ACHN (cell line): ENCODE results near the gene C16orf74.

Experiments
- DNase-seq: peaks from one replicate; pipeline ENCODE4 v3.0.0-alpha.2; 2015
- in situ Hi-C: cut with HindIII; loops from 2 replicates; pipeline ENCODE4 v1.10.0; 2017; ENCODE audit warnings: low sequenced_read_pairs, low pct_ligation_motif_present, low pct_unique_long_range_greater_than_20kb

Gene C16orf74

DNA sequence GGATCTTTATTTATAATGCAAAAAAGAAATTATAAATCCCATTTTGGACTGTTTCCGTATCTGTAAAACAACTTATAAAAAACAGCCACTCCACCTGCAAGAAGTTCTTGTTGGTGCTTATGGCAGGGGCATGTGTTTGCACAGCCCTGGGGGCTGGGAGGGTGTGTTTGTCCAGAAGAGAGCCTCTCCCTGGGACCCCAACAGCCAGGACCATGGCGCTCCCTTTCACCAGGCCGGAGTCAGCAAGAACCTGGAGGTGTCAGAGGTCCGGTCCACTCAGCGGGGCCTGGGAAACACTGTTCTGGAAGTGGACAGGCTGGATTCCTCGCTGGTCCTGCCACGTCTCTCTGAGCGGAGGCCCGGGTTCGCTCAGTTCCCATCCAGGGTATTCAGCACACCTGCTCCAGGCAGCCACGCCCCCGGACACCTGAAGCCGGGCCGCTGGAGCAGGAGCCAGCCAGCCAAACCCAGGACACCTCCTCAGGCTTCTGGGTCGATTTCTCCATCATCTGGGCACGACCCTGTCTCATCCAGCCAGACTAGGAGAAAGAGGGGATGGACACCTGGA is 43.3 kb downstream of the C16orf74 start:
- no peak for DNase-seq
- in situ Hi-C loops, result no loop called here

DNA sequence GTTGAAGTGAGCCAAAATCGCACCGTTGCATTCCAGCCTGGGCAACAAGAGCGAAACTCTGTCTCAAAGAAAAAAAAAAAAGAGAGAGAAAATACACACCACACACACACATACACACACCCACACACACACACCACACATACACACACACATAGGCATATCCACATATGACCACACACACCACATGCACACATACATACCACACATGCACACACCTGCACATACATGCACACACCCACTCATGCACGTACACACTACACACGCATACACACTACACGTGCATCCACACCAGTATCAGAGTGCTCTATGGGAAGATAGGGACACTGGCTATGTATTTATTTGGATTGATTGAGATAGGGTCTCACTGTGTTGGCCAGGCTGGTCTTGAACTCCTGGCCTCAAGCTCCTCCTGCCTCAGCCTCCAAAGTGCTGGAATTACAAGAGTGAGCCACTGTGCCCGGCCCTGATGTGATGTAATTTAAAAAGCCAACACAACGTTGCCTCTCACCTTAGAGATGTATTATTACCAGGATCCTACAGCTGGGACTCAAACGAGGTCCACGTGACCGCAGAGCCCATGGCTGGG is 44.4 kb downstream of the C16orf74 start:
- in situ Hi-C loops, result no loop called here
- DNase-seq, result no peak

DNA sequence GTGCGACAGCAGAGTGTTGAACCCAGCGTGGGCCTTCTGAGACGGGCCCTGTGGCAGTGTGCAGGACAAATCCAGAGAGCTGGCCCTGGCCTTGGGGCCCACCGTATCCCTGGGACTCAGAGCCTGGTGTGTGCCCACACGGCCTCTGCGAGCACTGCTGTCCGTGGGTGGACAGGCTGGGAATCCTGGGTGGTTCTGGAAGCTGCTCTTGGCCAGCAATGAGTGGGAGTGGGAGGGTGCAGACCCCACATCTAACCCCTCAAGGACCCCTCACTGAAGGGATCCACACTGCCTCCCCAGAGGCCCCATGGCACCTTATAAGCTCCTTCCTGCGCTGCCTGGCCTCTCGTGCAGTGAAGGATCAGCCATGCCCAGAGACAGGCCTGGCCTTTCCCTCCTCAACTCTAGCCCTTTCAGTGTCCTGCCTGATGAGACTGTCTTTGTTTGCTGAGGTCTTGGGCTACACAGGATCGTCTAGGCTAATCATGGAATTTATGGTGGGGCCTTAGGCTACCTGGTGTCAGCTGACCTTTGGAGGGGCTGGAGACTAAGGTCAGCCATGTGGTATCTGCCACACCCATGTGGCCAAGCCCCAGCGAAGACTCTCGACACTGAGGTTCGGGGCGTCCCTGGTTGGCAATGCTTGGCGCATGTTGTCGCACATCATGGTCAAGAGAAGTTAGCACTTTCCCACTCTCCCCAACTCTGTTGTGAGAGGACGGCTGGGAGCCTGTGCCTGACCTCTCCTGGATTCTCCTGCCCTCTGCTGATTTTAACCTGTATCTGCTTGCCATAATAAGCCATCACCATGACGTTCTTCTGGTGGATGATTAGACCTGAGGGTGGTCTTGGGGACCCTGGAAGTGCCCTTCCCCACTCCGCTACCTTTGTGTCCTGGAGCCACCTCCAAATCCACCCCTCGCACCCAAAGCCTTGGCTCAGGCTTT is 45.7 kb downstream of the C16orf74 start:
- in situ Hi-C loops, result no loop called here
- DNase-seq, result no peak

DNA sequence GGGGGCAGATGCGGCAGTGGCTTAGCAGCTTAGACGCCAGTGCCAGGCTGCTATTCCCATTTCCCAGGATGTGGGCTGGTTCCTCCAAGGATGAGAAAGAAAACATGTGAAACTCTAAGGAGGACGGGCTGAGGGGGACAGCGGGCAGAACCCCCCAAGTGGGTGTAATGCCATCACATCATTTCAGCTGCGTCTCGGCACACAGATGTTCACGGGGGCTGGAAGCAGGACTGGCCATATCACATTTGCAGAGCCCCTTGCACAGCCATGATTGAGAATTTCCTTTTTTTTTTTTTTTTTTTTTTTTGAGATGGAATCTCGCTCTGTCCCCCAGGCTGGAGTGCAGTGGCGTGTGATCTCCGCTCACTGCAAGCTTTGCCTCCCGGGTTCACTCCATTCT is 46.9 kb downstream of the C16orf74 start:
- no peak for DNase-seq
- in situ Hi-C loops, result no loop called here

DNA sequence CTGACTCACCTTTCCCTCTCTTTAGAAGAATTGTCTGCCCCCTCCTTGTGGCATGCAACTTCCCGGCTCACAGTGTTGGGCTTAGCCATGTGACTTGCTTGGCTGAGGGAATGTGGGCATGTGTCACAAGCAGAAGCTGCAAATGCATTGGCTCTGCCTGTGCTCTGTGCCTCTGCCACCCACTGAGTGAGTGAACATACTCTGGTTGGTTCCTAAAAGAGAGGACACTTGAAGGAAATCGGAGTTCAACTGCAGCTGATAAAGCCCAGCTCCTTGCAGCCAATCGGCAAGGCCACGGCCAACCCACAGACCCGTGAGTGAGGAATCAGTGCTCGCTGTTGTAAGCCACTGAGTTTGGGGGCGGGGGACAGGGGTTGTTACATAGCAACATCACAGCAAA is 51.3 kb downstream of the C16orf74 start:
- peak; percentile 70 for DNase-seq
- in situ Hi-C loops, result no loop called here

DNA sequence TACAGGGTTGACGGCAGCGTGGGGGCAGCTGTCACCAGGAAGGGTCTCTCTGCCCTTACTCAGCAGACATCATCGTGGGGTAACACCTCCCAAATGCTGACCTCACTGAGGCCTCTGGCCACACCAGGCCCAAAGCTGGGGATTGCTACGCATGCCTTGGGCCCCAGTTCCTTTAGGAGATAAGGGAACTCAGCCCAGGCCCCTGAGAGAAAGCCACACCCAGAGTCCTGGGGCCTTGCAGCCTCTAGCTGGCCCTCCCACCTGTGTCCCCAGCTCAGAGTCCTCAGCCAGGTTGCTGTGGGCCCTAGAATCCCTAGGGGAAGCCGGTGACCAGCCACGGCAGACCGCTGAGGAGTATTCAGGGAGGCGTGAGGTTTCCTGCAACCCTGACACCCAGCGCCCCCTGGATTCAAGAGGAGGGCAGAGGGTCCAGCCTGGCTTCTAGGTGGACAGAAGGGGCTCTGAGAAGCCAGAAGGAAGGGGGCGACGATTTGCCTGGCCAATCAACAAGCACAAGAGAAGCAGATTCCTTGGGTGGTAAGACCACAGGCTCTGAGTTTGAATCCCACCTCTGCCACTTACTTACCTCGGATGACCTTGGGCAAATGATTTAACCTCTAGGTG is 51.8 kb downstream of the C16orf74 start:
- in situ Hi-C loops, result no loop called here
- no peak for DNase-seq

DNA sequence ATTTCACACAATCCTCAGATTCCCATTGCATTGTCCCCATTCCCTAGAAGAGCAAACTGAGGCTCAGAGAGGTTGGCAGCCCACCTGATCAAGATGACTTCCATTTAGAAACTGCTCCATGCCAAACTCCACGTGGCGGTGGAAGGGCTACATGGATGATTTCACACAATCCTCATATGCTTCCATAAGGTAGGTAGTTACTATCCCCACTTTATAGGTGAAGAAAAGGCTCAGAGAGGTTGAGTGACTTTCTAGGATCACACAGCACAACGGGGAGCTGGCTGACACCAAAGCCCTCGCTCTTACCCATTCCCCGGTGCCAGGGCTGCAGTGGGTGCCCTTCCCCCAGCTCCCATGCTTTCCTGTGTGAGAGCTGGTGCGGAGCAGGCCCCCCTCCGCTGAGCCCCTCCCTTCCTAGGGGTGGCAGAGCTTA is 52.4 kb downstream of the C16orf74 start:
- no peak for DNase-seq
- in situ Hi-C loops, result no loop called here

DNA sequence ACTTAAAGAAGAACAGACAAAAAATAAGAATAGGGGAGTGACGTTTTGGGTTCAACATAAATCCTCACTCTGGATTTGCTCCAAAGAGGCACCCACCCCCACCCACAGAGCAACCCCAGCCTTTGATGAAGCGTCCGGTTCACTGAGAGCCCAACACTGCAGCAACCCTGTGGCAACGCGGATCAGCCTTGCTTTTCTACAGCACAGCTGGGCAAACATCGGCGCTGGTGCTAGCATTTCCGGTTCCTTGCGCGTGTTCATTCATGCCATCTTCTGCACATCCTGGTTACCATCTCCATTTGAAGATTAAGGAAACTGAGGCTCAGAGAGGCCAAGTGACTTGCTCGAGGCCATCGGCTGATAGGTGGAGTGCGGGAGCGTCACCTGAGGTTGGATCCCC is 53.5 kb downstream of the C16orf74 start:
- in situ Hi-C loops, result no loop called here
- DNase-seq, result no peak

DNA sequence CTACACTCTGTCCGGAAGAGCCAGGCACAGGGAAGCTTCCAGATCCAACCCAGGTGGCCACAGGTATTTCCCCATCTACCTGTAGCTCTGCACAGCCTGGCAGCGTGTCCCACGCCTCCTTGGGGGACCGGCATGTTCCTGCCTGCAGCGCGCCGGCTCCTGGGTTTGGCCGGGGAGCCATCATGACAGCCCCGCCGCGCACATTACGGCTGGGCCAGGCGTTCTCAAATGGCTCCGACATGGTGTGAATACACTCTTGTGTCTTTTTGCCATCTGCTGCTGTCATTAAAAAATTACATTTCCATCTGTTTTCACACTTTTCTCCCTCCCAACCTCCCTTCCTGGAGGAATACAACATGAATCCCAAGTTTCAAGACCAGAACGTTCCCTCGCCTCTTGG is 54.1 kb downstream of the C16orf74 start:
- no peak for DNase-seq

DNA sequence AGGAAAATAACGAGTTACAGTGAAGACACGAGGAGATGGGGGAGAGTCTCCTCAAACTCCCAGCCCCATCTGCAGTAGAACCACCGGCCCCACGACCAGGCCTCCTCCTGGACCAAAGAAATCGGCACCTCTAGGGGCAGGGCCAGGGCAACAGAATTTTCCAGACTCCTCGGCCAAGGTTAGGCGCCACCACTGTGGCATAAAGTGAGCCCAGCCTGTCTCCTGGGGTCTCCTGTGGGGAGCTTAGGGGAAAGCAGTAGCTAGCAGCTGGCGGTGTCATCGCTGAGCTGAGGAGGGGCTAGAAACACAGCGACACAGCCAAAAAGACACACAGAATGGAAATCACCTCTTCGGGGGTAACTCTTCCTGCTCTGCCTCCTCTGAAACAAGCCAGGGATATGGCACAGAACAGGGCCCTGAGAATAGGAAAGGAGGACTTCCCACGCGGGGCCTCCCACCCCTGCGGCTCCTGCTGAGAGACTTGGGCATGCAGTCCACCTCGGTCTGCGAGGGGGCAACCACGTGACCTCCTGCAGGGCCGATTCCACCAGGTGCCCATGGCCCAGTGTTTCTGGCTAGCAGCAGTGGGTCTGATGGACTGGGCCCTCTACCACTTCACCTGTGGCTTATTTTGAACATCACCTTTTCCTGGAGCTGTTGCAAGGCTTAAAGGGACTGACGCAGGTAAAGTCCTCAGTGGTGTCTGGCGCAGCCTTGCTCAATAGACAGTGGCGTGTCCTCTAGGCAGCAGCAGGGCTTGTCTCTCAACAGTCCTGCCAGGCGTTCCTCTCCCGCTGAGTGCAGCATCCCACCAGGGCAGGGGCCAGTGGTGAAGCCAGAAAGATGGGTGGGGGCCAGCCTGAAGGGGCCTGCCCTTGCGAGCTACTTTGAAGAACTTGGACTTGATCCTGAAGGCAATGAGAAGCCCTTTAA is 55.4 kb downstream of the C16orf74 start:
- DNase-seq, result no peak

More for the DNA sequence above, 54.1 kb downstream of the C16orf74 start:
- in situ Hi-C loops, result no loop called here

DNA sequence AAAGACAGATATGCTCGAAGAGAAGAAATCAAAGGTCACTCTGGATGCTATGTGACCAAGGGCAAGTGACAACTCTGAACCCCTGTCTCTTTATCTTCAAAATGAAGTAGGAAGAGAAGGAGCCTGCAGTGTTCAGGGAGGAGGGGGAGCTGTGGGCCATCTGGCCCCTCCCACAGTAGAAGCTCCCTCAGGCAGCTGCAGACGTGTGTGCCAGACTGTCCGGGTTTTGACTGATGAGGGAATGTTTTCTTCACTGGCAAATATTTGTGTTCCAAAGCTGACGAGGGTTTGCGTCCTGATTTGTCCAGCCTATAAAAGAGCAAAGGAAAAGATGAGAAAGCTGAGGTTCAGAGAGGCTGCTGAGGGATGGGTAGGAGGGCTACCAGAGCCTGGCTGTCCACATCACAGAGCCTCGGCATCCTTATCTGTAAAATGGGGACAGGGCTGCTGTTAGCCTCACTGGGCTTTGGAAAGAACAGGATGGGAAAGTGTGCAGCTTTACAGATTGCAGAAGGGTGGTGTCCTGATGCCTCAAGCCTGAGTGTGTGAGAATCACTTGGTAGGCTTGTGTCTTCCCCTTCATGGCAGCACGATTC is 60.3 kb downstream of the C16orf74 start:
- in situ Hi-C loops, result no loop called here
- no peak for DNase-seq

More for the DNA sequence above, 55.4 kb downstream of the C16orf74 start:
- in situ Hi-C loops, result no loop called here

DNA sequence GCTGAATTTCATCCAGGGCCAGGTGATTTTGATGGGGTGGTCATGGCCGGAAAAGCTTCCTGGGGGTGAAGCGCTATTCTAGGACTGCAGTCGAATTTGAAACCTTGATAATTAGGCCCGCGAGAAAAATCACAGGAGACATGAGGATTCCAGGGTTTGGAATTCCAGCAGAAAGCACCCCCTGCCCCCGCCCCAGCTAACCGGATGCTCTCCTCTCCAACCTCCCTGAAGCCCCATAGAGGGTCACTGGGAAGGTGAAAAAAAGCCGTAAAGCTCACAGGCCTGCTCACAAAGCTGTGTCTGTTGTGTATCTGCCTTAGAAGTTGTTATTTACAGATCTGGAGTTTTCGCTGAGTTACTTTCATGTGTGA is 61.0 kb downstream of the C16orf74 start:
- no peak for DNase-seq
- in situ Hi-C loops, result no loop called here

DNA sequence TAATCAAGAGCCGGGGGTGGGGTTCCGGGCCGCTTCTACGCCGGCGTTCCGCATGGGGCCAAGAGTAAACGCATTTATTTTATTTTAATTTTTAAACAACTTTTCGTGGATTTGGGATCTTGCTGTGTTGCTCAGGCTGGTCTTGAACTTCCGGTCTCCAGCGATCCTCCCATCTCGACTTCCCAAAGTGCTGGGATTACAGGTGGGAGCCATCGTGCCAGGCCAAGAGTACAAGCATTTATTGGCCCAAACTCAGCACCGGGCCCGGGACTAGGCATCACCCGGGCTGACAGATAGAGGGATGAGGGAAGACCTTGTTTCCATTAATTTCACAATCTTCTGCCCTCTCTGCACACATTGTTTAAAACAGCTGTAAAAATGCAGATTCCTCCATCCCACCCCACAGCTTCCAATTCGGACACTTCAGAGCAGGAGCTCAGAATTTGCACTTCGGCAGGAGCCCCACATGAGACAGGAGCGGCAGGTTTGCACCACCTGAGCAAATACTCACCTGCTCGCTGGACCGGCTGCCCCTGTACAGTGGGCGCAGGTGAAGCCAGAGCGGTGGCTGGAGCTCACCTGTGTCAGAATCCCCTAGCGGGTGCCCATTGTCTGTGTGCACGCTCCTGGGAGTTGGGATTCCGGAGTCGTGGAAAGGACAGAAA is 61.5 kb downstream of the C16orf74 start:
- no peak for DNase-seq
- in situ Hi-C loops, result no loop called here

DNA sequence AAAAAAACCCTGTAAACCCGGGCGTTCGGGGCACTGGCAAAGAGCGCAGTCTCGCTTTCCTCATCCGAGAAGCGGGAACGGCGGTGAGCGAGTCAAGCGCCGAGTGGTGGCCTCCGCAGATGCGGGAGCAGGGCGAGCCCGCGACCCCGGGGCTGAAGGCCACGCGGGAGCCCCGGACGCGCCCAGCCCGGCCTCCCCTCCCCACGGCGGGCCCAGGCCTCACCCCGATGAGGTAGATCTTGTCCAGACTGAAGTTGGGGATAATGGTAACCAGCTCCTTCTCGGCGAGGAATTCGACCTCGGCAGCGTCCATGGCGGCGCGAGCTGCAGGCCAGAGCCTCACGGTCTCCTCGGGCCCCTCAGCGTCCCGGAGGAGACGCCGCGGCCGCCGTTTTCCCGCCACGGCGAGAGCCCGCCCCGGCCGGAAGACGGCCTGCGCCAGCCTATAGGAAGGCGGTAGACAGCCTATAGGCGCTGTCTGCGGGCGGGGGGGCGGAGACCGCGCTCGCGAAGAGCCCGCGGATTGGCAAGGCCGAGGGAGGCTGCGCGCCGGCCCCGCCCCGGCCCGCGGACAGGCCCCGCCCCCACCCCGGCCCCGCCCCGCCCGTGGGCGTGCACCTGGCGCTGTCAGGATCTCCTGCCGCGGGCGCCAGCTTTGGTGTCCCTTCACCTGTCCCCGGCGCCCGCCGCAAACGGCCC is 62.2 kb downstream of the C16orf74 start, which contains the start of gene GINS2:
TSS of gene GINS2 (minus strand) at position 369 of the 699 bp plus-strand sequence. CDS start at position 313, 56 bp downstream.
- peak; percentile 94 for DNase-seq
- in situ Hi-C loops, result no loop called here

DNA sequence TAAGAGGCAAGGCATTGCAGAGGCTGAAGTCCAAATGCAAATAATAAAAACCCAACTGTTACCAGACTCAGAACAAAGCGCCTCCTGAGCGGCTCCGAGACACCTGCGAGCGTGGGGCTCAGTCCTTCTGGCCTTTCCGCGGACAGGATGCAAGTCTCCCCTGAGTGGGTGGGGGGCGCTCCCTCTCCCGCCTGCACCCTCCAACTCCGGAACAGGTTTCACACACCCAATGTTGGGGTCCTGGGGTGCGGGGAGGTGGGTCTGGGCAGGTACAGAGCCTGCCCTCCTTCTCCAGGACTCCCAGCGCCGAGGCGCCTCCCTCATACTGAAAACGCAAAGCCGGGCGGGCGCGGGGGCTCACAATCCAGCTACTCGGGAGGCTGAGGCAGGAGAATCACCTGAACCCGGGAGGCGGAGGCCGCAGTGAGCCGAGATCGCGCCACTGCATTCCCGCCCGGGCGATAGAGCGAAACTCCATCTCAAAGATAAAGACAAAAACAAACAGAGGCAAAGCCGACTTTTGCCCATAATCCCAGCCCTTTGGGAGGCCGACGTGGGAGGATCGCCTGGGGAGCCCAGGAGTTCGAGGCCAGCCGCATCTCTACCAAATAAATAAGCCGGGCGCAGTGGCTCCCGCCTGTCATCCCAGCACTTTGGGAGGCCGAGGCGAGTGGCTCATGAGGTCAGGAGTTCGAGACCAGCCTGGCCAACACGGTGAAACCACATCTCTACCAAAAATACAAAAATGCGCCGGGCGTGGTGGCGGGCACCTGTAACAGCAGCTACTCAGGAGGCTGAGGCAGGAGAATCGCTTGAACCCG is 63.0 kb downstream of the C16orf74 start:
- in situ Hi-C loops, result no loop called here
- DNase-seq, result no peak
